Suprapubic skin (tissue), 4 donors: Measurements from ENCODE around the gene ZACN. TPM values are rescaled to one million over a fixed set of nuclear protein-coding genes. Genes with fewer than 3 reads are reported as not detected.

ENCODE experiments used
- DNase-seq, 2 donors: peaks; one replicate each; pipeline ENCODE4 v3.0.0-alpha.2; 2019; ENCODE audit warnings: low spot score in 2 of 2
- H3K27ac ChIP-seq: fragments of 200-600 bp; sonication (generic); one replicate; pipeline ENCODE4 v1.5.1; 2019
- H3K27me3 ChIP-seq: fragments of 200-600 bp; sonication (generic); one replicate; pipeline ENCODE4 v1.5.1; 2019
- H3K36me3 ChIP-seq: fragments of 200-600 bp; sonication (generic); one replicate; pipeline ENCODE4 v1.5.1; 2019
- H3K4me1 ChIP-seq: fragments of 200-600 bp; sonication (generic); one replicate; pipeline ENCODE4 v1.5.1; 2019
- H3K4me3 ChIP-seq: fragments of 200-600 bp; sonication (generic); one replicate; pipeline ENCODE4 v1.5.1; 2019; ENCODE audit warnings: mild to moderate bottlenecking
- H3K9me3 ChIP-seq: fragments of 200-600 bp; sonication (generic); one replicate; pipeline ENCODE4 v1.5.1; 2019
- EP300 ChIP-seq: sonication (generic); formaldehyde crosslinking; IDR thresholded peaks from one replicate; pipeline ENCODE4 v1.6.1; 2017; ENCODE audit warnings: antibody characterized with exemption
- POLR2A ChIP-seq, 2 donors: fragments of 450-650 bp; IDR thresholded peaks; one replicate each; pipeline ENCODE4 v1.6.1; 2017; ENCODE audit warnings: antibody characterized with exemption in 2 of 2, mild to moderate bottlenecking in 2 of 2, moderate library complexity in 2 of 2
- POLR2AphosphoS5 ChIP-seq, 3 donors: sonication (generic); formaldehyde crosslinking; IDR thresholded peaks; one replicate each; pipeline ENCODE4 v1.6.1; 2017; ENCODE audit warnings: antibody characterized with exemption in 3 of 3
- WGBS: methylation state at CpG from one replicate; pipeline ENCODE4 v1.1.5; 2018; 5-methylcytosine and 5-hydroxymethylcytosine counted together
- total RNA-seq, 4 donors: library from RNA; depleted of rRNA; stranded (reverse); fragments of >200 nt; gene quantifications; one replicate each; pipeline ENCODE4 v1.1.0, GENCODE V29; 2016
- TF ChIP-seq, protein P1 (sequence below), 2 donors: fragments of 200-600 bp in 1 of 2; fragments of 450-650 bp in 1 of 2; sonication (generic) in 1 of 2; IDR thresholded peaks; one replicate each; pipeline ENCODE4 v1.5.1; 2016 to 2019; ENCODE audit warnings: antibody characterized with exemption in 2 of 2, mild to moderate bottlenecking in 1 of 2, moderate library complexity in 1 of 2

Gene ZACN
- total RNA-seq, 4 donors from 2014 or later, result not detected

DNA sequence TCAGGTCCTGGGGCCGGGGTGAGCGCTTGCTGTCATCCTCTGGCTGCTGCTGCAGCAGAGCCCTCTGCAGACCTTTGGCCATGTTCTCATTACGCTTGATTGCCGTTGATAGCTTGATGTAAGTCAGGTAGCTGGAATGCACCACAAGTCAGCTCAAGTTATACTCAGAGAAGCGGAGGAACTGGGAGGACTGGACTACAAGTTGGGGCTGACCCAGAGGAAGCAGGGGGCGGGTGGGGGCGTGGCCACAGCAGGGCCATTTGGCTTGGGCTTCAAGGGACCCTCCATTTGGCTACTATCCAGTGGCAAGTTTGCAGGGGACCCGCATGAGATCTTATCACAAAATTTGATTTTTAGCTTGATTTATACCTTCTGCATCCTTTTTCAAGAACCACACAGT, 32.9 kb upstream of the ZACN start:
- Histone ChIP-seq H3K4me3 (no peak overlapping the region), H3K36me3 (peaks cover 95% of the 10 kb centered on the region), H3K27ac (no peak overlapping the region), H3K4me1 (peaks cover 28% of the 10 kb centered on the region), H3K9me3 (no peaks in the 10 kb centered on the region), H3K27me3 (no peaks in the 10 kb centered on the region)
- no peak for DNase-seq
- TF ChIP-seq EP300, result no peak
- TF ChIP-seq, protein P1, sequence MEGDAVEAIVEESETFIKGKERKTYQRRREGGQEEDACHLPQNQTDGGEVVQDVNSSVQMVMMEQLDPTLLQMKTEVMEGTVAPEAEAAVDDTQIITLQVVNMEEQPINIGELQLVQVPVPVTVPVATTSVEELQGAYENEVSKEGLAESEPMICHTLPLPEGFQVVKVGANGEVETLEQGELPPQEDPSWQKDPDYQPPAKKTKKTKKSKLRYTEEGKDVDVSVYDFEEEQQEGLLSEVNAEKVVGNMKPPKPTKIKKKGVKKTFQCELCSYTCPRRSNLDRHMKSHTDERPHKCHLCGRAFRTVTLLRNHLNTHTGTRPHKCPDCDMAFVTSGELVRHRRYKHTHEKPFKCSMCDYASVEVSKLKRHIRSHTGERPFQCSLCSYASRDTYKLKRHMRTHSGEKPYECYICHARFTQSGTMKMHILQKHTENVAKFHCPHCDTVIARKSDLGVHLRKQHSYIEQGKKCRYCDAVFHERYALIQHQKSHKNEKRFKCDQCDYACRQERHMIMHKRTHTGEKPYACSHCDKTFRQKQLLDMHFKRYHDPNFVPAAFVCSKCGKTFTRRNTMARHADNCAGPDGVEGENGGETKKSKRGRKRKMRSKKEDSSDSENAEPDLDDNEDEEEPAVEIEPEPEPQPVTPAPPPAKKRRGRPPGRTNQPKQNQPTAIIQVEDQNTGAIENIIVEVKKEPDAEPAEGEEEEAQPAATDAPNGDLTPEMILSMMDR (IDR thresholded peaks at IDR 0.05), result no peak
- no peak for TF ChIP-seq POLR2AphosphoS5 (IDR thresholded peaks at IDR 0.05)
- TF ChIP-seq POLR2A (IDR thresholded peaks at IDR 0.05), result no peak
- WGBS, result 80% methylated on average over 8 of the region's 8 CpGs

DNA sequence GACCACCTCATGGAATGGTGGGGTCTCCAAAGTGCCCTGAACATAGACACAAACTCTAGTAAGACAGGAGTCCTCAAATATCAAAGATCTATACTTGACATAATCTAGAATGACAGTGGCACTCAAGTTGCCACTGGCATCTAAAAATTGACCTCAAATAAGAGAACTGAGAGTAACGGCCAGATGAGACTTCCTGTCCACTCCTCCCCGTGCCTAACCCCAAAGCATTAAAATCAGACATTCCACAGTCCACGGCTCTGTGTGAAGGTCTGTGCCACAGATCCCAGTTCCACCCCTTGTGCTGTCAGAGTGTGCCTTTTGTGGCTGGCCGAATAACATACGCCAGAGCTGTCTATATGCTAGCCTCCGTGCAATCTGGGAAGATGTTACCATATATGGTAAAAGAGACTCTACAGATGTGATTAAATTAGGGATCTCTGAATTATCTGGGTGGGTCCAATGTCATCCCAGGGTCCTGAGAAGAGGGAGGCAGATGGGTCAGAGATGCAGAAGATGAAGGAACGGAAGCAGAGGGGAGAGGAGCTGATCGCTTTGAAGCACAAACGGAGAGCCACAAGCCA, 30.9 kb upstream of the ZACN start:
- Histone ChIP-seq H3K9me3 (no peaks in the 10 kb centered on the region), H3K27ac (no peak overlapping the region), H3K27me3 (no peaks in the 10 kb centered on the region), H3K4me1 (peaks cover 41% of the 10 kb centered on the region), H3K4me3 (no peak overlapping the region), H3K36me3 (peaks cover 80% of the 10 kb centered on the region)
- DNase-seq, result no peak
- 86% methylated on average over 9 of the region's 9 CpGs for WGBS
- TF ChIP-seq, protein P1 (IDR thresholded peaks at IDR 0.05), result no peak
- TF ChIP-seq POLR2A (IDR thresholded peaks at IDR 0.05) (no peak), POLR2AphosphoS5 (IDR thresholded peaks at IDR 0.05) (no peak)

DNA sequence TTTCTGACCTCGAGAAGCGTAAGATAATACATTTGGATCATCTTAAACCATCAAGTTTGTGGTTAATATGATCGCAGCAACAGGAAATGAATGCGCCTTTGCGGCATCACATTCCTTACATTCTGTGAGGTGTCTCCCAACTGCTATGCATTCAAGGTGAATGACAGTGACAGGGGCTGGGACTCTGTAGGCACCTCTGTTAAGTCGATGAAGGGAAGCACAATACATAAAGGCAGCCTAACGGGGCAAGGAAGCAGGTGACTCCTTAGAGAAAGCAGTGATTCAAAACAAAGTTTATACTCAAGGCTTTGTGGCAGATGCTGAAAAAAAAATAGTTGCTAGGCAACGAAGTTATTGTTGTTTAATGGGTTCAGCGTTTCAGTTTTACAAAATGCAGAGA, 30.3 kb upstream of the ZACN start:
- Histone ChIP-seq H3K27me3 (no peaks in the 10 kb centered on the region), H3K36me3 (peaks cover 74% of the 10 kb centered on the region), H3K4me3 (no peak overlapping the region), H3K27ac (no peak overlapping the region), H3K4me1 (peaks cover 40% of the 10 kb centered on the region), H3K9me3 (no peaks in the 10 kb centered on the region)
- TF ChIP-seq EP300 (no peak), POLR2A (IDR thresholded peaks at IDR 0.05) (no peak), POLR2AphosphoS5 (IDR thresholded peaks at IDR 0.05) (no peak)
- TF ChIP-seq, protein P1 (IDR thresholded peaks at IDR 0.05), result no peak
- 76% methylated on average over 9 of the region's 9 CpGs for WGBS
- DNase-seq, result no peak

DNA sequence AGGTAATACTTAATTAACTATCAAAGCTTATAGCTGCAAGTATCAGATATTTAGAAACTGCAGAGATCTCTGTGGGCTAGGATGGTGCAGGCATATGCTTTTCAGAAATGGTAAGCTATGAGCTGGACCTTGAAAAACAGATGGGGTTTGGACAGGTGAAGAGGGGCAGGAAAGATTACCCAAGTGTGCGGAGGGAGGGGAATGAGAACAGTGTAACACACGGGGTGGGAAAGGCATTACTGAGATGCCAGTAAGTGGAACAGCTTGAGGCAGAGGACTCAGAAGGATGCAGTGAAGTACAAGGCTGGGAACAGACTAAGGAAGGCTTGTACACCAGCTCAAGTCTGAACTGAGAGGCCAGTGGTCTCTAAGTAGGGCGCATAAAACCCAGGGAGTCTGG, 29.7 kb upstream of the ZACN start:
- Histone ChIP-seq H3K36me3 (peaks cover 72% of the 10 kb centered on the region), H3K27ac (no peak overlapping the region), H3K9me3 (no peaks in the 10 kb centered on the region), H3K27me3 (no peaks in the 10 kb centered on the region), H3K4me1 (peaks cover 41% of the 10 kb centered on the region), H3K4me3 (no peak overlapping the region)
- TF ChIP-seq POLR2A (IDR thresholded peaks at IDR 0.05) (no peak), POLR2AphosphoS5 (IDR thresholded peaks at IDR 0.05) (no peak), EP300 (no peak)
- TF ChIP-seq, protein P1 (IDR thresholded peaks at IDR 0.05), result no peak
- 89% methylated on average over 3 of the region's 3 CpGs for WGBS
- no peak for DNase-seq

DNA sequence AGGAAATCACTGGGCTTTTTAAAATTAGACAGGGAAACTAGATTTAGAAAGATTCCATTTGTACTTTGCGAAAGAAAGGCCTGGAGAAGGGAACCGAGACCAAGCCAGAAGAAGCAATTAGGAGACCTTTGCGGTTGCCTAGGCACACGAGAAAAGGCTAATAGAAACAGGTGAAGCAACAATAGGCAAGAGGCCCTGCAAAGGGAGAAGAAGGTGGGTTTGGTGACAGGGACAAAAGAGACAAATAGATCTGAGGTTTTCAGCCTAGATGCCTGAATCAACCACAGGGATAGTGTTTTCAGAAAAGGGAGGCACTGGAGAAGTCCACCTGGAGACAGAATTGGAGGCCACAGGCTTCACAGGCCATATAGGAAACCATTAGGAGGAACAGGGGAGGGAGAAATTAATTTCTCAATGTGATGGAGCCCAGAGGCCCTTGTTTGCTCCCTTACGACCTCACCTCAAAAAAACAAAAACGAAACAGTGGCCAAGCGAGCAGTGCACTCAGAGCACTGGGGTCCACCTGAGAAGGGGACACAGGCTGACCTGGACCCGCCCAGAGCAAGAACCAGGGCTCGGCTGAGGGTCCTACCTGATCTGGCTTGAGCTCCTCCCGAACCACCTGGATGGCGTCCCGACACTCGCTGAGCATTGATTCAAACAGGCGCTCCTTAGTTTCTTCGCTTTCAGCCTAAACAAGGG, 29.0 kb upstream of the ZACN start:
- Histone ChIP-seq H3K4me3 (no peak overlapping the region), H3K27ac (no peak overlapping the region), H3K27me3 (no peaks in the 10 kb centered on the region), H3K9me3 (no peaks in the 10 kb centered on the region), H3K4me1 (peaks cover 41% of the 10 kb centered on the region), H3K36me3 (peaks cover 72% of the 10 kb centered on the region)
- no peak for DNase-seq
- TF ChIP-seq POLR2AphosphoS5 (IDR thresholded peaks at IDR 0.05), result no peak
- TF ChIP-seq, protein P1 (IDR thresholded peaks at IDR 0.05), result no peak
- TF ChIP-seq EP300, result no peak
- no peak for TF ChIP-seq POLR2A (IDR thresholded peaks at IDR 0.05)
- 90% methylated on average over 15 of the region's 15 CpGs for WGBS
